GM12878 (cell line): ENCODE measurements around the gene HSD11B1L. TPM values are rescaled to one million over a fixed set of nuclear protein-coding genes. Genes with fewer than 3 reads are reported as not detected.
A peak's percentile ranks its signal among the peaks of the same experiment; 100 is the strongest.

Experiments
- BHLHE40 ChIP-seq, 2 experiments: fragments of 450-650 bp in 1 of 2; IDR thresholded peaks; 2 replicates each; pipeline ENCODE4 v1.6.1; 2011 to 2017; ENCODE audit warnings: low read depth in 2 of 2, borderline replicate concordance in 1 of 2, improper control_type of control experiment in 1 of 2, low read length in 1 of 2, mild to moderate bottlenecking in 1 of 2
- CBX5 ChIP-seq: sonication (generic); IDR thresholded peaks from 2 replicates; pipeline ENCODE4 v1.6.1; 2016; ENCODE audit warnings: low read depth, moderate library complexity, mild to moderate bottlenecking, inconsistent platforms
- CHD2 ChIP-seq: IDR thresholded peaks from 2 replicates; pipeline ENCODE4 v1.6.1; 2011; ENCODE audit warnings: low read depth, low read length, improper control_type of control experiment, borderline replicate concordance
- CREB1 ChIP-seq: IDR thresholded peaks from 2 replicates; pipeline ENCODE4 v1.6.1; 2012; ENCODE audit warnings: low read depth, mild to moderate bottlenecking, inconsistent platforms
- E2F8 ChIP-seq: fragments of 450-650 bp; IDR thresholded peaks from 2 replicates; pipeline ENCODE4 v1.6.1; 2018; ENCODE audit warnings: mild to moderate bottlenecking, low read depth, moderate library complexity; ENCODE audit not compliant: partially characterized antibody
- ELK1 ChIP-seq: IDR thresholded peaks from 2 replicates; pipeline ENCODE4 v1.6.1; 2012; ENCODE audit warnings: low read depth, low read length, improper control_type of control experiment
- GABPA ChIP-seq: IDR thresholded peaks from 2 replicates; pipeline ENCODE4 v1.6.1; 2014; ENCODE audit warnings: antibody characterized with exemption, low read depth, mild to moderate bottlenecking, inconsistent platforms
- HDAC2 ChIP-seq: fragments of 200-600 bp; sonication (generic); IDR thresholded peaks from 2 replicates; pipeline ENCODE4 v1.6.1; 2017
- MTA2 ChIP-seq: fragments of 450-650 bp; IDR thresholded peaks from 2 replicates; pipeline ENCODE4 v1.6.1; 2016; ENCODE audit warnings: low read depth, mild to moderate bottlenecking, moderate library complexity
- MTA3 ChIP-seq: IDR thresholded peaks from 2 replicates; pipeline ENCODE4 v1.6.1; 2012; ENCODE audit warnings: low read length, inconsistent platforms, borderline replicate concordance
- MYC ChIP-seq: IDR thresholded peaks from 2 replicates; pipeline ENCODE4 v1.6.1; 2011; ENCODE audit warnings: mild to moderate bottlenecking, low read length, moderate library complexity, inconsistent platforms; ENCODE audit not compliant: insufficient read depth, insufficient replicate concordance, insufficient read length, severe bottlenecking
- NFYA ChIP-seq: IDR thresholded peaks from 2 replicates; pipeline ENCODE4 v1.6.1; 2011; ENCODE audit warnings: low read depth, mild to moderate bottlenecking, low read length, improper control_type of control experiment, borderline replicate concordance
- NR2C2 ChIP-seq: IDR thresholded peaks from 2 replicates; pipeline ENCODE4 v1.6.1; 2011; ENCODE audit warnings: borderline replicate concordance, low read depth; ENCODE audit not compliant: control insufficient read depth, insufficient read length
- RELB ChIP-seq: fragments of 450-650 bp; IDR thresholded peaks from 2 replicates; pipeline ENCODE4 v1.6.1; 2017; ENCODE audit warnings: low read depth, mild to moderate bottlenecking, moderate library complexity
- SRF ChIP-seq, 2 experiments: IDR thresholded peaks; 2 replicates each; pipeline ENCODE4 v1.6.1; 2011; ENCODE audit warnings: low read depth in 2 of 2, low read length in 2 of 2, mild to moderate bottlenecking in 1 of 2, moderate library complexity in 1 of 2
- STAT3 ChIP-seq: IDR thresholded peaks from 2 replicates; pipeline ENCODE4 v1.6.1; 2011; ENCODE audit warnings: low read depth, low read length, improper control_type of control experiment
- TAF1 ChIP-seq: IDR thresholded peaks from 2 replicates; pipeline ENCODE4 v1.6.1; 2011; ENCODE audit warnings: mild to moderate bottlenecking, low read depth, low read length, borderline replicate concordance
- ZZZ3 ChIP-seq: IDR thresholded peaks from 2 replicates; pipeline ENCODE4 v1.6.1; 2011; ENCODE audit warnings: low read depth; ENCODE audit not compliant: control insufficient read depth, insufficient read length
- polyA plus RNA-seq, 11 experiments: library from polyadenylated mRNA; depleted of rRNA in 4 of 11; unstranded in 6 of 11; stranded (reverse) in 5 of 11; fragments of >200 nt; fragmentation: Nextera tagmentation in 4 of 11; fragmentation: Illumina TruSeq in 1 of 11; extraction: Ambion mirVana in 4 of 11; extraction: Trizol in 1 of 11; gene quantifications; 1 replicate in 1 of 11; 2 replicates in 10 of 11; pipeline versions ENCODE4 v1.2.1 to v1.2.3, GENCODE V29; 2011 to 2016; ENCODE audit warnings: inconsistent platforms in 2 of 11, missing spikeins in 2 of 11, low read depth in 1 of 11
- total RNA-seq, 4 experiments: library from RNA; depleted of rRNA in 3 of 4; stranded (reverse); fragments of >200 nt in 3 of 4; fragmentation: Illumina TruSeq in 1 of 4; extraction: Trizol in 1 of 4; gene quantifications; 2 replicates each; pipeline versions ENCODE4 v1.2.1 to v1.2.3, GENCODE V29; 2013 to 2021
- TF ChIP-seq, protein P1 (sequence below): fragments of 450-650 bp; IDR thresholded peaks from 2 replicates; pipeline ENCODE4 v1.6.1; 2017; ENCODE audit warnings: borderline replicate concordance
- TF ChIP-seq, protein P2 (sequence below): fragments of 450-650 bp; IDR thresholded peaks from 2 replicates; pipeline ENCODE4 v1.6.1; 2016; ENCODE audit warnings: mild to moderate bottlenecking

Gene HSD11B1L
- total and polyA plus RNA-seq, 10 of the 15 experiments (the other 5 are each of a cell fraction or from before 2014, with no cell fraction given) = 0.29 to 1.8 (median 1.1) TPM; not detected in 1

DNA sequence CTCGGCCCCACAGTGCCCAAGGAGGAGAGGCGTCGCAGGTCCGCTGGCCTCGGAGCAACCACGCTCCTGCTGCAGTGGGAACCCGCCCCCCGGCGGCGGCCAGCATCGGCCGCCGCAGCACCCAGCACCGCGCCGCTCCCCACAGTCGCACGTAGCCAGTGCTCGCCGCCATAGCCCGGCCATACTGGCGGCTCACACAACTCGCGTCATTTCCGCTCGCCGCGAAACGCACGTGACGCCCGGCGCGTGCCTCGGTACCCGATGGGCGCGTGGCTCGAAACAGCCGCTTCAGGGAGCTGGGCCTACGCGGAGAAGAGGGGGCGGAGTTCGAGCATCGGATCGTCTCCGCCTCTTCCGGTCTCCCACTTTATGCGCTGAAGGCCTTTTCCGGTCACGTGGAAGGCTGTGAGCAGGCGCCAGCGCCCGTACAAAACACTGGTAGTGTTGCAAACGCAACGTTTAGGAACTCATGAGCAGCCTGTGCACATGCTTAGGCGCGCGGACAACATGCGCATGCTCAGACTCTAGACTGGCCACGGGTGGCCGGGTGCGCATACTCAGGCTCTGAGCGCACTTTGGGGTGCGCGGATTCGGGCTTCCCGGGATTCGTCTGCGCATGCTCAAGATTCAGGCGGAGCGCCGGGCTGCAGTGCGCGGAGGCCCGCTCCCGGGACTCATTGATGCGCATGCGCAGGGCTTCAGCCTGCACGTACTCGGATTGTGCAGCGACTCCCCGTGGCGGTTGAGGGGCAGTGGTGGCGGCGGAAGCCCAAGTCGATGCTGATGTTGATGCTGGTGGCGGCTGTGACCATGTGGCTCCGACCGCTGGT lies 39.3 kb downstream of the HSD11B1L start, which contains the start of the genes CATSPERD and LONP1 (continued):
- TF ChIP-seq, protein P1, sequence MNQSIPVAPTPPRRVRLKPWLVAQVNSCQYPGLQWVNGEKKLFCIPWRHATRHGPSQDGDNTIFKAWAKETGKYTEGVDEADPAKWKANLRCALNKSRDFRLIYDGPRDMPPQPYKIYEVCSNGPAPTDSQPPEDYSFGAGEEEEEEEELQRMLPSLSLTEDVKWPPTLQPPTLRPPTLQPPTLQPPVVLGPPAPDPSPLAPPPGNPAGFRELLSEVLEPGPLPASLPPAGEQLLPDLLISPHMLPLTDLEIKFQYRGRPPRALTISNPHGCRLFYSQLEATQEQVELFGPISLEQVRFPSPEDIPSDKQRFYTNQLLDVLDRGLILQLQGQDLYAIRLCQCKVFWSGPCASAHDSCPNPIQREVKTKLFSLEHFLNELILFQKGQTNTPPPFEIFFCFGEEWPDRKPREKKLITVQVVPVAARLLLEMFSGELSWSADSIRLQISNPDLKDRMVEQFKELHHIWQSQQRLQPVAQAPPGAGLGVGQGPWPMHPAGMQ = no peak
- TF ChIP-seq, protein P2, sequence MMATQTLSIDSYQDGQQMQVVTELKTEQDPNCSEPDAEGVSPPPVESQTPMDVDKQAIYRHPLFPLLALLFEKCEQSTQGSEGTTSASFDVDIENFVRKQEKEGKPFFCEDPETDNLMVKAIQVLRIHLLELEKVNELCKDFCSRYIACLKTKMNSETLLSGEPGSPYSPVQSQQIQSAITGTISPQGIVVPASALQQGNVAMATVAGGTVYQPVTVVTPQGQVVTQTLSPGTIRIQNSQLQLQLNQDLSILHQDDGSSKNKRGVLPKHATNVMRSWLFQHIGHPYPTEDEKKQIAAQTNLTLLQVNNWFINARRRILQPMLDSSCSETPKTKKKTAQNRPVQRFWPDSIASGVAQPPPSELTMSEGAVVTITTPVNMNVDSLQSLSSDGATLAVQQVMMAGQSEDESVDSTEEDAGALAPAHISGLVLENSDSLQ = peak; percentile 37; the same call in 1 of the 2 replicates
- TF ChIP-seq SRF (IDR thresholded peaks at IDR 0.05; ENCODE audit: low read depth in 2 of 2, low read length in 2 of 2) (peak in 1 of 2 experiments; percentile 80; a peak in 2 of 4 replicates), CHD2 (peak; percentile 57; the same call in 1 of the 2 replicates), MYC (peak; percentile 90), GABPA (peak; percentile 89), CBX5 (no peak; the same call in 1 of the 2 replicates), NFYA (no peak), MTA2 (no peak), HDAC2 (no peak), BHLHE40 (IDR thresholded peaks at IDR 0.05; ENCODE audit: borderline replicate concordance in 1 of 2, low read depth in 2 of 2, low read length in 1 of 2) (peak; percentile 100), RELB (peak; percentile 97), ELK1 (peak; percentile 11), E2F8 (peak; percentile 45), TAF1 (peak; percentile 86), CREB1 (peak; percentile 98), MTA3 (no peak; the same call in 1 of the 2 replicates), STAT3 (no peak), NR2C2 (no peak), ZZZ3 (no peak)
